Measurements from ENCODE around the gene SHISA9. TPM values are rescaled to one million over a fixed set of nuclear protein-coding genes. Genes with fewer than 3 reads are reported as not detected.

The SHISA9 gene
- total RNA-seq, 3 donors from 2014 or later = 0.87 to 7.3 (median 3.0) TPM

GRCh38 chr16:13105427-13105826 is 204.0 kb downstream of the SHISA9 start:
- ATAC-seq (no peak), DNase-seq (no peak)
- no peak for TF ChIP-seq CTCF (IDR thresholded peaks at IDR 0.05)
- H3K36me3 ChIP-seq (ENCODE audit: low read depth) = no peaks in the 10 kb centered on the region
- H3K4me1 ChIP-seq (ENCODE audit: low read depth) = no peaks in the 10 kb centered on the region
- intact Hi-C loops (cut with DNase I, micrococcal nuclease) = no loop called here
- peaks cover 19% of the 10 kb centered on the region for H3K9me3 ChIP-seq
- no peak overlapping the region for H3K4me3 ChIP-seq

- intact Hi-C loops (cut with DNase I, micrococcal nuclease) = no loop called here
- DNase-seq (no peak), ATAC-seq (no peak)
- no peaks in the 10 kb centered on the region for H3K4me1 ChIP-seq (ENCODE audit: low read depth)
- H3K9me3 ChIP-seq = peaks cover 19% of the 10 kb centered on the region
- no peak overlapping the region for H3K4me3 ChIP-seq
- TF ChIP-seq CTCF (IDR thresholded peaks at IDR 0.05) = no peak
- no peaks in the 10 kb centered on the region for H3K36me3 ChIP-seq (ENCODE audit: low read depth)
Observed at GRCh38 chr16:13106464-13106863, 205.1 kb downstream of the SHISA9 start.

GRCh38 chr16:13108126-13108525 is 206.7 kb downstream of the SHISA9 start:
- no peak for ATAC-seq
- TF ChIP-seq CTCF (IDR thresholded peaks at IDR 0.05) = no peak
- DNase-seq = no peak
- intact Hi-C loops (cut with DNase I, micrococcal nuclease) = no loop called here
- Histone ChIP-seq H3K9me3 (peaks cover 25% of the 10 kb centered on the region), H3K4me1 (ENCODE audit: low read depth) (no peaks in the 10 kb centered on the region), H3K4me3 (no peak overlapping the region), H3K36me3 (ENCODE audit: low read depth) (no peaks in the 10 kb centered on the region)

GRCh38 chr16:13109171-13109570 is 207.8 kb downstream of the SHISA9 start:
- ATAC-seq = no peak
- no peak for DNase-seq
- H3K36me3 ChIP-seq (ENCODE audit: low read depth) = no peaks in the 10 kb centered on the region
- TF ChIP-seq CTCF (IDR thresholded peaks at IDR 0.05) = no peak
- no peak overlapping the region for H3K4me3 ChIP-seq
- H3K4me1 ChIP-seq (ENCODE audit: low read depth) = no peaks in the 10 kb centered on the region
- intact Hi-C loops (cut with DNase I, micrococcal nuclease) = no loop called here
- peaks cover 25% of the 10 kb centered on the region for H3K9me3 ChIP-seq

- H3K4me1 ChIP-seq (ENCODE audit: low read depth) = no peaks in the 10 kb centered on the region
- no peak for TF ChIP-seq CTCF (IDR thresholded peaks at IDR 0.05)
- peaks cover 17% of the 10 kb centered on the region for H3K9me3 ChIP-seq
- intact Hi-C loops (cut with DNase I, micrococcal nuclease) = no loop called here
- DNase-seq (no peak), ATAC-seq (no peak)
- no peak overlapping the region for H3K4me3 ChIP-seq
- H3K36me3 ChIP-seq (ENCODE audit: low read depth) = no peaks in the 10 kb centered on the region
Observed at GRCh38 chr16:13110124-13110796, 208.9 kb downstream of the SHISA9 start.

- no peak for TF ChIP-seq CTCF (IDR thresholded peaks at IDR 0.05)
- ATAC-seq (no peak), DNase-seq (no peak)
- intact Hi-C loops (cut with DNase I, micrococcal nuclease) = no loop called here
- no peaks in the 10 kb centered on the region for H3K36me3 ChIP-seq (ENCODE audit: low read depth)
- peaks cover 9% of the 10 kb centered on the region for H3K9me3 ChIP-seq
- H3K4me3 ChIP-seq = no peak overlapping the region
- no peaks in the 10 kb centered on the region for H3K4me1 ChIP-seq (ENCODE audit: low read depth)
Observed at GRCh38 chr16:13111747-13112146, 210.3 kb downstream of the SHISA9 start.
